Measurements from ENCODE around the gene ACTN4. TPM values are rescaled to one million over a fixed set of nuclear protein-coding genes. Genes with fewer than 3 reads are reported as not detected.

The ACTN4 gene
- total RNA-seq, 2 experiments from 2014 or later: 86.8 to 178 TPM

DNA sequence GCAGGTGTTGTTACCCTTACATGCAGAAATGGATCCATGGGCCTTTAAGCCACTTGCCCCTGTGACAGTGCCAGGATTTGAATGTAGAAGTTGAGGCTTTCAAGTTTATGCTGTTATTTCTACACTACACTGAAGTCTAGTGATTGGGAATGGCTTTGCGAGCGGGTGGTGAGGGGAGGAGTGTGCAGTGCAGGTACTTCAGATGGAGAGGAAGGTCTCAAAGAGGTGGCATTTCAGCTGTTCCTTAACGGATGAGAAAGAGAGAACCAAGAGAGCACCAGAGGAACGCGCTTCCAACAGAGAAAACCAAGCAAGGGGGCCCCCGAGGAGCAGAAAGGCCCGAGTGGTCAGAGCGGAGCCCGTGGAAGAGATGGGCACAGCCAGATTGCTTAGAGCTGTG lies 13.3 kb downstream of the ACTN4 start:
- Histone ChIP-seq H3K4me2 (ENCODE audit: low read length) (no peak overlapping the region), H3K27ac (ENCODE audit: low read depth, low read length, poor library complexity, severe bottlenecking) (no peak overlapping the region), H4K20me1 (ENCODE audit: insufficient read depth, low read length) (peaks cover 11% of the 10 kb centered on the region; the same call in 1 of the 2 replicates), H3K79me2 (ENCODE audit: insufficient read depth, low read depth, low read length) (peaks cover 50% of the 10 kb centered on the region), H2AFZ (ENCODE audit: low read length) (no peak overlapping the region), H3K9me2 (ENCODE audit: insufficient read depth, low read length) (no peaks in the 10 kb centered on the region), H3K4me3 (ENCODE audit: low read depth, low read length, poor library complexity, severe bottlenecking) (no peak overlapping the region), H3K9me3 (ENCODE audit: low read length) (no peaks in the 10 kb centered on the region), H3K36me3 (ENCODE audit: insufficient read depth, low read length) (peaks cover 15% of the 10 kb centered on the region), H3K4me1 (ENCODE audit: insufficient read depth, low read length, poor library complexity, severe bottlenecking) (peaks cover 23% of the 10 kb centered on the region)
- no peak for TF ChIP-seq EZH2phosphoT487 (IDR thresholded peaks at IDR 0.05; ENCODE audit: borderline replicate concordance, low read depth, low read length)
- TF ChIP-seq, protein P1, sequence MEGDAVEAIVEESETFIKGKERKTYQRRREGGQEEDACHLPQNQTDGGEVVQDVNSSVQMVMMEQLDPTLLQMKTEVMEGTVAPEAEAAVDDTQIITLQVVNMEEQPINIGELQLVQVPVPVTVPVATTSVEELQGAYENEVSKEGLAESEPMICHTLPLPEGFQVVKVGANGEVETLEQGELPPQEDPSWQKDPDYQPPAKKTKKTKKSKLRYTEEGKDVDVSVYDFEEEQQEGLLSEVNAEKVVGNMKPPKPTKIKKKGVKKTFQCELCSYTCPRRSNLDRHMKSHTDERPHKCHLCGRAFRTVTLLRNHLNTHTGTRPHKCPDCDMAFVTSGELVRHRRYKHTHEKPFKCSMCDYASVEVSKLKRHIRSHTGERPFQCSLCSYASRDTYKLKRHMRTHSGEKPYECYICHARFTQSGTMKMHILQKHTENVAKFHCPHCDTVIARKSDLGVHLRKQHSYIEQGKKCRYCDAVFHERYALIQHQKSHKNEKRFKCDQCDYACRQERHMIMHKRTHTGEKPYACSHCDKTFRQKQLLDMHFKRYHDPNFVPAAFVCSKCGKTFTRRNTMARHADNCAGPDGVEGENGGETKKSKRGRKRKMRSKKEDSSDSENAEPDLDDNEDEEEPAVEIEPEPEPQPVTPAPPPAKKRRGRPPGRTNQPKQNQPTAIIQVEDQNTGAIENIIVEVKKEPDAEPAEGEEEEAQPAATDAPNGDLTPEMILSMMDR (conservative IDR thresholded peaks at IDR 0.05; ENCODE audit: low read length): no peak
- BruUV-seq (replicated peaks): no TSS peak
- ChIA-PET POLR2A (interaction anchor here (0.6 to 1.1 kb wide), 2 partner anchors 11 to 12 kb away, joined by 3 read pairs; no protein-coding TSS in a partner anchor), CTCF (ENCODE audit: unreplicated experiment) (no interaction called here)
- no peak for DNase-seq (ENCODE audit: low spot score)
- intact Hi-C loops (cut with micrococcal nuclease; ENCODE audit: unreplicated experiment): no loop called here

DNA sequence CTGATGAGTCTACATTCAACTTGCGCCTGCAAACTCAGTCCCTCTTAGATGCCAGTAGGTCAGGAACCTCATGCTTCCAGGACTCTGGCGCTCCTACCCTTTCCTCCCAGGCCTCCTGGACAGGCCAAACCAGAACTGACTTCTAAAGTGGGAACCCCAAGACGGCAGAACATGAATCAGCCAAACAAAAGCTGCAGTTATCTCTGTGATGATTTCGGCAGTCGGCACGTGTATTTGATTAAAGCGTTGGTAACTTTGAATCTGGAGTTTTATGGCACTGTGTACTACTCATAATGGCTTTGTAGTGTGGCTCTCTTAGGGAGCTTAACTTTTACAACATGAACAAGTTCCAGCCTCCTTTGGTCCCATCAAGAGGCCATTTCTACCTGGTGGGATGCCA lies 13.7 kb downstream of the ACTN4 start:
- peaks cover 47% of the 10 kb centered on the region for H3K79me2 ChIP-seq (ENCODE audit: insufficient read depth, low read depth, low read length)
- no peak overlapping the region for H3K27ac ChIP-seq (ENCODE audit: low read depth, low read length, poor library complexity, severe bottlenecking)
- no peaks in the 10 kb centered on the region for H3K9me3 ChIP-seq (ENCODE audit: low read length)
- no peak overlapping the region for H2AFZ ChIP-seq (ENCODE audit: low read length)
- H3K4me1 ChIP-seq (ENCODE audit: insufficient read depth, low read length, poor library complexity, severe bottlenecking): peaks cover 27% of the 10 kb centered on the region
- H3K9me2 ChIP-seq (ENCODE audit: insufficient read depth, low read length): no peaks in the 10 kb centered on the region
- H3K4me3 ChIP-seq (ENCODE audit: low read depth, low read length, poor library complexity, severe bottlenecking): no peak overlapping the region
- CTCF ChIA-PET (ENCODE audit: unreplicated experiment): no interaction called here
- no peak for TF ChIP-seq EZH2phosphoT487 (IDR thresholded peaks at IDR 0.05; ENCODE audit: borderline replicate concordance, low read depth, low read length)
- TF ChIP-seq, protein P1 (conservative IDR thresholded peaks at IDR 0.05; ENCODE audit: low read length): no peak
- DNase-seq (ENCODE audit: low spot score): no peak
- POLR2A ChIA-PET: interaction anchor here (0.5 kb wide), 1 partner anchor 1405 kb away, joined by 3 read pairs; no protein-coding TSS in a partner anchor
- BruUV-seq (replicated peaks): no TSS peak
- H3K4me2 ChIP-seq (ENCODE audit: low read length): no peak overlapping the region
- intact Hi-C loops (cut with micrococcal nuclease; ENCODE audit: unreplicated experiment): no loop called here
- peaks cover 9% of the 10 kb centered on the region; the same call in 1 of the 2 replicates for H4K20me1 ChIP-seq (ENCODE audit: insufficient read depth, low read length)
- peaks cover 11% of the 10 kb centered on the region for H3K36me3 ChIP-seq (ENCODE audit: insufficient read depth, low read length)

- H4K20me1 ChIP-seq (ENCODE audit: insufficient read depth, low read length): peaks cover 7% of the 10 kb centered on the region; the same call in 1 of the 2 replicates
- peaks cover 48% of the 10 kb centered on the region; the same call in 1 of the 2 replicates for H3K79me2 ChIP-seq (ENCODE audit: insufficient read depth, low read depth, low read length)
- H3K9me3 ChIP-seq (ENCODE audit: low read length): no peaks in the 10 kb centered on the region
- TF ChIP-seq, protein P1 (conservative IDR thresholded peaks at IDR 0.05; ENCODE audit: low read length): no peak
- no peak for TF ChIP-seq EZH2phosphoT487 (IDR thresholded peaks at IDR 0.05; ENCODE audit: borderline replicate concordance, low read depth, low read length)
- intact Hi-C loops (cut with micrococcal nuclease; ENCODE audit: unreplicated experiment): no loop called here
- H3K9me2 ChIP-seq (ENCODE audit: insufficient read depth, low read length): no peaks in the 10 kb centered on the region
- POLR2A ChIA-PET: interaction anchor here (0.5 kb wide), 1 partner anchor 429 kb away, joined by 4 read pairs; no protein-coding TSS in a partner anchor
- no peak overlapping the region for H3K27ac ChIP-seq (ENCODE audit: low read depth, low read length, poor library complexity, severe bottlenecking)
- DNase-seq (ENCODE audit: low spot score): no peak
- H2AFZ ChIP-seq (ENCODE audit: low read length): no peak overlapping the region
- no peak overlapping the region for H3K4me3 ChIP-seq (ENCODE audit: low read depth, low read length, poor library complexity, severe bottlenecking)
- peaks cover 36% of the 10 kb centered on the region for H3K4me1 ChIP-seq (ENCODE audit: insufficient read depth, low read length, poor library complexity, severe bottlenecking)
- no TSS peak for BruUV-seq (replicated peaks)
- H3K4me2 ChIP-seq (ENCODE audit: low read length): no peak overlapping the region
- H3K36me3 ChIP-seq (ENCODE audit: insufficient read depth, low read length): peaks cover 3% of the 10 kb centered on the region; the same call in 1 of the 2 replicates
- CTCF ChIA-PET (ENCODE audit: unreplicated experiment): no interaction called here
Observed at GRCh38 chr19:38661996-38662395, 14.5 kb downstream of the ACTN4 start.
